Activated naive CD4-positive, alpha-beta T cell treated with anti-CD3 and anti-CD28 coated beads, Interleukin-2, amount 50 U/mL, for 24 hours (primary cell): ENCODE results near the gene MFGE8.

Experiments used
- H3K27ac Mint-ChIP-seq: one replicate; pipeline ENCODE4 v1.8.0; 2021; ENCODE audit warnings: mild to moderate bottlenecking, mixed read lengths
- H3K27me3 Mint-ChIP-seq: one replicate; pipeline ENCODE4 v1.8.0; 2021; ENCODE audit warnings: mixed read lengths
- H3K36me3 Mint-ChIP-seq: one replicate; pipeline ENCODE4 v1.8.0; 2021; ENCODE audit warnings: mixed read lengths
- H3K4me1 Mint-ChIP-seq: one replicate; pipeline ENCODE4 v1.8.0; 2021; ENCODE audit warnings: mixed read lengths
- H3K4me3 Mint-ChIP-seq: one replicate; pipeline ENCODE4 v1.8.0; 2021; ENCODE audit warnings: mild to moderate bottlenecking, mixed read lengths
- H3K9me3 Mint-ChIP-seq: one replicate; pipeline ENCODE4 v1.8.0; 2021; ENCODE audit warnings: mixed read lengths

Gene MFGE8

GRCh38 chr15:88906551-88906950, 6.6 kb downstream of the MFGE8 start:
- Mint-ChIP-seq H3K4me1 (peaks cover 64% of the 10 kb centered on the region), H3K36me3 (peaks cover 3% of the 10 kb centered on the region), H3K4me3 (no peak overlapping the region), H3K9me3 (no peaks in the 10 kb centered on the region), H3K27ac (no peak overlapping the region), H3K27me3 (no peaks in the 10 kb centered on the region)

GRCh38 chr15:88906130-88906529, 7.0 kb downstream of the MFGE8 start:
- H3K27ac Mint-ChIP-seq = no peak overlapping the region
- no peak overlapping the region for H3K4me3 Mint-ChIP-seq
- peaks cover 3% of the 10 kb centered on the region for H3K36me3 Mint-ChIP-seq
- no peaks in the 10 kb centered on the region for H3K27me3 Mint-ChIP-seq
- no peaks in the 10 kb centered on the region for H3K9me3 Mint-ChIP-seq
- H3K4me1 Mint-ChIP-seq = peaks cover 62% of the 10 kb centered on the region

- Mint-ChIP-seq H3K4me1 (peaks cover 57% of the 10 kb centered on the region), H3K9me3 (no peaks in the 10 kb centered on the region), H3K36me3 (peaks cover 3% of the 10 kb centered on the region), H3K4me3 (no peak overlapping the region), H3K27ac (no peak overlapping the region), H3K27me3 (no peaks in the 10 kb centered on the region)
Observed at GRCh38 chr15:88905576-88905975, 7.6 kb downstream of the MFGE8 start.

- peak overlapping the region; percentile 6 for H3K4me3 Mint-ChIP-seq
- H3K27ac Mint-ChIP-seq = peak overlapping the region; percentile 89
- peaks cover 51% of the 10 kb centered on the region for H3K4me1 Mint-ChIP-seq
- peaks cover 3% of the 10 kb centered on the region for H3K36me3 Mint-ChIP-seq
- no peaks in the 10 kb centered on the region for H3K9me3 Mint-ChIP-seq
- H3K27me3 Mint-ChIP-seq = no peaks in the 10 kb centered on the region
Observed at GRCh38 chr15:88904624-88905327, 8.4 kb downstream of the MFGE8 start.

GRCh38 chr15:88904257-88904623, 8.9 kb downstream of the MFGE8 start:
- Mint-ChIP-seq H3K9me3 (no peaks in the 10 kb centered on the region), H3K4me3 (peak overlapping the region; percentile 6), H3K27me3 (no peaks in the 10 kb centered on the region), H3K4me1 (peaks cover 46% of the 10 kb centered on the region), H3K36me3 (peaks cover 3% of the 10 kb centered on the region), H3K27ac (peak overlapping the region; percentile 89)

GRCh38 chr15:88902846-88903245, 10.3 kb downstream of the MFGE8 start:
- no peaks in the 10 kb centered on the region for H3K9me3 Mint-ChIP-seq
- H3K27ac Mint-ChIP-seq = no peak overlapping the region
- H3K4me1 Mint-ChIP-seq = peaks cover 44% of the 10 kb centered on the region
- H3K4me3 Mint-ChIP-seq = no peak overlapping the region
- H3K27me3 Mint-ChIP-seq = no peaks in the 10 kb centered on the region
- H3K36me3 Mint-ChIP-seq = peaks cover 3% of the 10 kb centered on the region

- Mint-ChIP-seq H3K4me1 (peaks cover 49% of the 10 kb centered on the region), H3K36me3 (peaks cover 3% of the 10 kb centered on the region), H3K27ac (peak overlapping the region; percentile 78), H3K4me3 (no peak overlapping the region), H3K27me3 (no peaks in the 10 kb centered on the region), H3K9me3 (no peaks in the 10 kb centered on the region)
Observed at GRCh38 chr15:88902221-88902835, 10.9 kb downstream of the MFGE8 start.

GRCh38 chr15:88901508-88902220, 11.5 kb downstream of the MFGE8 start:
- Mint-ChIP-seq H3K27ac (peak overlapping the region; percentile 78), H3K27me3 (no peaks in the 10 kb centered on the region), H3K9me3 (no peaks in the 10 kb centered on the region), H3K36me3 (peaks cover 3% of the 10 kb centered on the region), H3K4me3 (no peak overlapping the region), H3K4me1 (peaks cover 56% of the 10 kb centered on the region)

- Mint-ChIP-seq H3K27me3 (no peaks in the 10 kb centered on the region), H3K4me3 (no peak overlapping the region), H3K9me3 (no peaks in the 10 kb centered on the region), H3K36me3 (peaks cover 3% of the 10 kb centered on the region), H3K4me1 (peaks cover 58% of the 10 kb centered on the region), H3K27ac (no peak overlapping the region)
Observed at GRCh38 chr15:88900982-88901418, 12.2 kb downstream of the MFGE8 start.

- Mint-ChIP-seq H3K9me3 (no peaks in the 10 kb centered on the region), H3K27ac (no peak overlapping the region), H3K4me1 (peaks cover 60% of the 10 kb centered on the region), H3K4me3 (no peak overlapping the region), H3K27me3 (no peaks in the 10 kb centered on the region), H3K36me3 (peaks cover 3% of the 10 kb centered on the region)
Observed at GRCh38 chr15:88900309-88900981, 12.7 kb downstream of the MFGE8 start.

- H3K27ac Mint-ChIP-seq = no peak overlapping the region
- no peak overlapping the region for H3K4me3 Mint-ChIP-seq
- no peaks in the 10 kb centered on the region for H3K9me3 Mint-ChIP-seq
- H3K36me3 Mint-ChIP-seq = peaks cover 3% of the 10 kb centered on the region
- no peaks in the 10 kb centered on the region for H3K27me3 Mint-ChIP-seq
- peaks cover 51% of the 10 kb centered on the region for H3K4me1 Mint-ChIP-seq
Observed at GRCh38 chr15:88899251-88899650, 13.9 kb downstream of the MFGE8 start.

- H3K4me3 Mint-ChIP-seq = no peak overlapping the region
- peaks cover 51% of the 10 kb centered on the region for H3K4me1 Mint-ChIP-seq
- H3K27me3 Mint-ChIP-seq = no peaks in the 10 kb centered on the region
- peaks cover 3% of the 10 kb centered on the region for H3K36me3 Mint-ChIP-seq
- no peak overlapping the region for H3K27ac Mint-ChIP-seq
- no peaks in the 10 kb centered on the region for H3K9me3 Mint-ChIP-seq
Observed at GRCh38 chr15:88898736-88899135, 14.4 kb downstream of the MFGE8 start.

- Mint-ChIP-seq H3K4me3 (peak overlapping the region; percentile 26), H3K27me3 (no peaks in the 10 kb centered on the region), H3K27ac (peak overlapping the region; percentile 41), H3K4me1 (peaks cover 47% of the 10 kb centered on the region), H3K36me3 (peaks cover 3% of the 10 kb centered on the region), H3K9me3 (no peaks in the 10 kb centered on the region)
Observed at GRCh38 chr15:88897456-88898194, 15.6 kb downstream of the MFGE8 start.

GRCh38 chr15:88897142-88897455, 16.1 kb downstream of the MFGE8 start:
- Mint-ChIP-seq H3K9me3 (no peaks in the 10 kb centered on the region), H3K27me3 (no peaks in the 10 kb centered on the region), H3K4me1 (peaks cover 43% of the 10 kb centered on the region), H3K27ac (no peak overlapping the region), H3K4me3 (peak overlapping the region; percentile 26), H3K36me3 (peaks cover 3% of the 10 kb centered on the region)

- H3K9me3 Mint-ChIP-seq = no peaks in the 10 kb centered on the region
- H3K27ac Mint-ChIP-seq = peak overlapping the region; percentile 33
- H3K27me3 Mint-ChIP-seq = no peaks in the 10 kb centered on the region
- H3K4me1 Mint-ChIP-seq = peaks cover 40% of the 10 kb centered on the region
- H3K4me3 Mint-ChIP-seq = peak overlapping the region; percentile 26
- no peaks in the 10 kb centered on the region for H3K36me3 Mint-ChIP-seq
Observed at GRCh38 chr15:88896333-88897033, 16.7 kb downstream of the MFGE8 start.
